Ovary (tissue), 9 donors: ENCODE data around the gene CST3. TPM values are rescaled to one million over a fixed set of nuclear protein-coding genes. Genes with fewer than 3 reads are reported as not detected.
A peak's percentile ranks its signal among the peaks of the same experiment; 100 is the strongest.
"Not testable (repeated sequence)": the region's sequence is repeated elsewhere in the genome, so short reads cannot be mapped to it uniquely, and the experiment has no call there.

Experiments
- DNase-seq, 5 donors: peaks; one replicate each; pipeline ENCODE4 v3.0.0-alpha.2; 2019 to 2020
- H3K27ac ChIP-seq, 2 donors: fragments of 200-600 bp; one replicate each; pipeline versions ENCODE4 v1.5.1 to v1.8.0; 2019 to 2022
- H3K27me3 ChIP-seq: fragments of 200-600 bp; one replicate; pipeline ENCODE4 v1.8.0; 2022
- H3K36me3 ChIP-seq: fragments of 200-600 bp; sonication (generic); one replicate; pipeline ENCODE4 v1.5.1; 2019
- H3K4me1 ChIP-seq: one replicate; pipeline ENCODE4 v1.8.1; 2013; ENCODE audit warnings: mild to moderate bottlenecking, moderate library complexity; ENCODE audit not compliant: insufficient read depth
- H3K4me3 ChIP-seq: fragments of 200-600 bp; sonication (generic); one replicate; pipeline ENCODE4 v1.5.1; 2017
- H3K9me3 ChIP-seq, 2 donors: fragments of 200-600 bp in 1 of 2; sonication (generic) in 1 of 2; one replicate each; pipeline versions ENCODE4 v1.5.1 to v1.8.1; 2013 to 2019; ENCODE audit warnings: mild to moderate bottlenecking in 1 of 2, moderate library complexity in 1 of 2
- CTCF ChIP-seq, 3 donors: fragments of 450-650 bp in 2 of 3; fragments of 200-600 bp in 1 of 3; IDR thresholded peaks; one replicate each; pipeline versions ENCODE4 v1.5.1 to v1.8.0; 2016 to 2022; ENCODE audit warnings: antibody characterized with exemption in 3 of 3, mild to moderate bottlenecking in 1 of 3
- EP300 ChIP-seq: sonication (generic); formaldehyde crosslinking; IDR thresholded peaks from one replicate; pipeline ENCODE4 v1.6.1; 2017; ENCODE audit warnings: antibody characterized with exemption
- POLR2A ChIP-seq: fragments of 450-650 bp; IDR thresholded peaks from one replicate; pipeline ENCODE4 v1.6.1; 2017; ENCODE audit warnings: antibody characterized with exemption, mild to moderate bottlenecking, moderate library complexity
- WGBS, 3 donors: extraction: QIAGEN DNeasy Blood & Tissue Kit in 1 of 3; methylation state at CpG; one replicate each; pipeline versions ENCODE4 v1.1.5 to v1.1.7; 2013 to 2017; 5-methylcytosine and 5-hydroxymethylcytosine counted together
- intact Hi-C, 4 donors: fragments of 100-400 bp; cut with DNase I; formaldehyde crosslinking; loops; one replicate each; pipeline versions ENCODE4 v1.11.0 to v1.15.1; 2022 to 2023
- polyA plus RNA-seq, 2 donors: library from polyadenylated mRNA; stranded (reverse); fragments of 200-250 nt in 1 of 2; fragments of 350-450 nt in 1 of 2; fragmentation: Illumina TruSeq in 1 of 2; extraction: RNeasy Lipid Tissue Mini Kit (QIAGEN cat#74804) in 1 of 2; gene quantifications; one replicate each; pipeline ENCODE4 v1.2.3, GENCODE V29; 2013 to 2014
- total RNA-seq, 7 donors: library from RNA; depleted of rRNA in 2 of 7; stranded (reverse); fragments of >200 nt in 2 of 7; fragmentation: NEBNext Ultra II Directional in 3 of 7; extraction: Animal tissue kit (Norgen Biotek cat#: 25700) in 3 of 7; gene quantifications; one replicate each; pipeline versions ENCODE4 v1.1.0 to v1.2.4, GENCODE V29; 2016 to 2023
- donor health status: DM: no; HTN: no; CAD: no; lungs with moderate emphysema.
- donor health status: DM: no; HTN: no; CAD: no.
- donor health status: Bipolar disorder and iron deficiency.
- donor health status: DM: yes; HTN: yes; CAD: no.
- donor health status: DM: no; HTN: no; CAD: no.
- donor health status: DM: yes; HTN: yes; CAD: no.

Gene CST3
- total and polyA plus RNA-seq, 9 donors, result 317 to 889 (median 404) TPM

GRCh38 chr20:23624324-23624691 lies 13.4 kb downstream of the CST3 start:
- Histone ChIP-seq H3K9me3 (no peaks in the 10 kb centered on the region), H3K4me3 (no peak overlapping the region), H3K27ac (no peak overlapping the region), H3K36me3 (no peaks in the 10 kb centered on the region), H3K27me3 (no peaks in the 10 kb centered on the region), H3K4me1 (peaks cover 2% of the 10 kb centered on the region)
- TF ChIP-seq POLR2A (no peak), CTCF (IDR thresholded peaks at IDR 0.05) (no peak), EP300 (no peak)
- whole genome bisulfite sequencing, 3 donors, result 26 to 47% (median 35%) methylated on average over 2 of the region's 2 CpGs
- no peak for DNase-seq
- intact Hi-C loops, result loop anchor here in 1 of 4 donors (5.0 kb wide), 1 partner anchor 572 kb away; no protein-coding TSS in a partner anchor

- 57 to 67% (median 60%) methylated on average over 4 of the region's 4 CpGs for WGBS, 3 donors
- TF ChIP-seq CTCF (IDR thresholded peaks at IDR 0.05), result no peak
- Histone ChIP-seq H3K4me3 (no peak overlapping the region), H3K27me3 (no peaks in the 10 kb centered on the region), H3K4me1 (peaks cover 2% of the 10 kb centered on the region), H3K27ac (no peak overlapping the region), H3K9me3 (no peaks in the 10 kb centered on the region), H3K36me3 (no peaks in the 10 kb centered on the region)
- DNase-seq, result no peak
- intact Hi-C loops, result loop anchor here in 1 of 4 donors (5.0 kb wide), 1 partner anchor 571 kb away; no protein-coding TSS in a partner anchor
Observed at GRCh38 chr20:23623666-23624323, 14.0 kb downstream of the CST3 start.

GRCh38 chr20:23622839-23623343 lies 14.9 kb downstream of the CST3 start:
- DNase-seq, result peak in 4 of 5 donors; percentile 69 to 80 (median 79)
- Histone ChIP-seq H3K4me1 (peaks cover 2% of the 10 kb centered on the region), H3K27ac (peak overlapping the region; percentile 57 to 75), H3K9me3 (no peaks in the 10 kb centered on the region), H3K27me3 (no peaks in the 10 kb centered on the region), H3K4me3 (peak overlapping the region; percentile 22), H3K36me3 (no peaks in the 10 kb centered on the region)
- TF ChIP-seq POLR2A (no peak), EP300 (peak; percentile 99), CTCF (IDR thresholded peaks at IDR 0.05) (no peak)
- intact Hi-C loops, result loop anchor here in 1 of 4 donors (5.0 kb wide), 1 partner anchor 571 kb away; no protein-coding TSS in a partner anchor
- WGBS, 3 donors, result 0 to 3% (median 1%) methylated on average over 4 of the region's 4 CpGs

- H3K27me3 ChIP-seq, H3K36me3 ChIP-seq, DNase-seq, H3K4me1 ChIP-seq, H3K9me3 ChIP-seq: not testable (repeated sequence)
- Histone ChIP-seq H3K27ac (peak overlapping the region; percentile 57 to 75), H3K4me3 (peak overlapping the region; percentile 22)
- intact Hi-C loops, result loop anchor here in 1 of 4 donors (5.0 kb wide), 1 partner anchor 570 kb away; no protein-coding TSS in a partner anchor
- 17 to 44% (median 21%) methylated on average over 3 of the region's 3 CpGs for WGBS, 3 donors
Observed at GRCh38 chr20:23622401-23622800, 15.4 kb downstream of the CST3 start.

- not testable (repeated sequence) for DNase-seq, H3K27me3 ChIP-seq, H3K9me3 ChIP-seq, H3K36me3 ChIP-seq, H3K4me1 ChIP-seq, H3K4me3 ChIP-seq, H3K27ac ChIP-seq
- 72 to 76% (median 73%) methylated on average over 11 of the region's 11 CpGs for WGBS, 3 donors
- intact Hi-C loops, result loop anchor here in 1 of 4 donors (5.0 kb wide), 1 partner anchor 569 kb away; no protein-coding TSS in a partner anchor
Observed at GRCh38 chr20:23620670-23621386, 16.9 kb downstream of the CST3 start.
